Prostate gland (tissue), 2 donors: ENCODE results near the gene CTNND1.
A peak's percentile ranks its signal among the peaks of the same experiment; 100 is the strongest.

ENCODE experiments used
- POLR2A ChIP-seq: fragments of 450-650 bp; IDR thresholded peaks from one replicate; pipeline ENCODE4 v1.6.1; 2016; ENCODE audit warnings: antibody characterized with exemption, mild to moderate bottlenecking
- POLR2AphosphoS5 ChIP-seq: sonication (generic); formaldehyde crosslinking; IDR thresholded peaks from one replicate; pipeline ENCODE4 v1.6.1; 2017; ENCODE audit warnings: antibody characterized with exemption
- TF ChIP-seq, protein P1 (sequence below), 4 experiments: fragments of 200-600 bp in 2 of 4; fragments of 450-650 bp in 2 of 4; sonication (generic) in 2 of 4; IDR thresholded peaks; 1 replicate in 3 of 4; 2 replicates in 1 of 4; pipeline ENCODE4 v1.5.1; 2016 to 2019; ENCODE audit warnings: antibody characterized with exemption in 4 of 4, mild to moderate bottlenecking in 2 of 4, moderate library complexity in 2 of 4

GRCh38 chr11:57781529-57781943, 19.9 kb downstream of the CTNND1 start:
- TF ChIP-seq, protein P1, sequence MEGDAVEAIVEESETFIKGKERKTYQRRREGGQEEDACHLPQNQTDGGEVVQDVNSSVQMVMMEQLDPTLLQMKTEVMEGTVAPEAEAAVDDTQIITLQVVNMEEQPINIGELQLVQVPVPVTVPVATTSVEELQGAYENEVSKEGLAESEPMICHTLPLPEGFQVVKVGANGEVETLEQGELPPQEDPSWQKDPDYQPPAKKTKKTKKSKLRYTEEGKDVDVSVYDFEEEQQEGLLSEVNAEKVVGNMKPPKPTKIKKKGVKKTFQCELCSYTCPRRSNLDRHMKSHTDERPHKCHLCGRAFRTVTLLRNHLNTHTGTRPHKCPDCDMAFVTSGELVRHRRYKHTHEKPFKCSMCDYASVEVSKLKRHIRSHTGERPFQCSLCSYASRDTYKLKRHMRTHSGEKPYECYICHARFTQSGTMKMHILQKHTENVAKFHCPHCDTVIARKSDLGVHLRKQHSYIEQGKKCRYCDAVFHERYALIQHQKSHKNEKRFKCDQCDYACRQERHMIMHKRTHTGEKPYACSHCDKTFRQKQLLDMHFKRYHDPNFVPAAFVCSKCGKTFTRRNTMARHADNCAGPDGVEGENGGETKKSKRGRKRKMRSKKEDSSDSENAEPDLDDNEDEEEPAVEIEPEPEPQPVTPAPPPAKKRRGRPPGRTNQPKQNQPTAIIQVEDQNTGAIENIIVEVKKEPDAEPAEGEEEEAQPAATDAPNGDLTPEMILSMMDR (IDR thresholded peaks at IDR 0.05) = no peak
- TF ChIP-seq POLR2AphosphoS5 (peak; percentile 89), POLR2A (peak; percentile 33)
